Esophagus muscularis mucosa (tissue), 3 donors: ENCODE results near the gene C12orf75.

Experiments used
- POLR2A ChIP-seq: fragments of 450-650 bp; IDR thresholded peaks from one replicate; pipeline ENCODE4 v1.6.1; 2017; ENCODE audit warnings: antibody characterized with exemption, moderate library complexity, mild to moderate bottlenecking, low read depth
- POLR2AphosphoS5 ChIP-seq, 2 donors: sonication (generic); formaldehyde crosslinking; IDR thresholded peaks; one replicate each; pipeline ENCODE4 v1.6.1; 2017; ENCODE audit warnings: antibody characterized with exemption in 2 of 2
- TF ChIP-seq, protein P1 (sequence below), 3 experiments: fragments of 200-600 bp in 2 of 3; fragments of 450-650 bp in 1 of 3; sonication (generic) in 2 of 3; IDR thresholded peaks; one replicate each; pipeline ENCODE4 v1.5.1; 2017 to 2019; ENCODE audit warnings: antibody characterized with exemption in 3 of 3, mild to moderate bottlenecking in 2 of 3, moderate library complexity in 1 of 3

DNA sequence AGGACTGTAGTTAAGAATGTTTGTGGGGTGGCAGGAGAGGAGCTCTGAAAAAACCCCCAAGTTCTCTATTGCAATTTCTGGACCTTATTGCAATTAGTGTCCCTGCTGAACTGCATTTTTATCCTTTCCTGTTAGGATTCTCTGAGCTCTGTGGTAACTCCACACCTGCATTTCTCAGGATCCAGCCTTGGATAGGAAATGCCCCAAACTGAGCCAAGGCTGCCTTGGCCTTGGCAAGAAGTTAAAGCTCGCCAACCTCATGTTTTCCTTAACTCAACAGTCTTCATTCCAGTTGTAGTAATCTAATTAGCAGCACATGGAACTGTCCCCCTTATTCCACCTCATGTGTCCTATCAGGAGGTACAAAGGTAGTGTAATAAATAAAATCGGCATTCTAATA is 66.5 kb downstream of the C12orf75 start:
- TF ChIP-seq, protein P1, sequence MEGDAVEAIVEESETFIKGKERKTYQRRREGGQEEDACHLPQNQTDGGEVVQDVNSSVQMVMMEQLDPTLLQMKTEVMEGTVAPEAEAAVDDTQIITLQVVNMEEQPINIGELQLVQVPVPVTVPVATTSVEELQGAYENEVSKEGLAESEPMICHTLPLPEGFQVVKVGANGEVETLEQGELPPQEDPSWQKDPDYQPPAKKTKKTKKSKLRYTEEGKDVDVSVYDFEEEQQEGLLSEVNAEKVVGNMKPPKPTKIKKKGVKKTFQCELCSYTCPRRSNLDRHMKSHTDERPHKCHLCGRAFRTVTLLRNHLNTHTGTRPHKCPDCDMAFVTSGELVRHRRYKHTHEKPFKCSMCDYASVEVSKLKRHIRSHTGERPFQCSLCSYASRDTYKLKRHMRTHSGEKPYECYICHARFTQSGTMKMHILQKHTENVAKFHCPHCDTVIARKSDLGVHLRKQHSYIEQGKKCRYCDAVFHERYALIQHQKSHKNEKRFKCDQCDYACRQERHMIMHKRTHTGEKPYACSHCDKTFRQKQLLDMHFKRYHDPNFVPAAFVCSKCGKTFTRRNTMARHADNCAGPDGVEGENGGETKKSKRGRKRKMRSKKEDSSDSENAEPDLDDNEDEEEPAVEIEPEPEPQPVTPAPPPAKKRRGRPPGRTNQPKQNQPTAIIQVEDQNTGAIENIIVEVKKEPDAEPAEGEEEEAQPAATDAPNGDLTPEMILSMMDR (IDR thresholded peaks at IDR 0.05) = no peak
- TF ChIP-seq POLR2A = no peak
- no peak for TF ChIP-seq POLR2AphosphoS5 (IDR thresholded peaks at IDR 0.05)
